ENCODE data around the gene ISCU.
"Not testable (repeated sequence)": the region's sequence is repeated elsewhere in the genome, so short reads cannot be mapped to it uniquely, and the experiment has no call there.

ISCU gene

GRCh38 chr12:108585864-108586263 is 23.5 kb downstream of the ISCU start:
- H3K4ac ChIP-seq (ENCODE audit: low read depth, low read length): no peak overlapping the region

DNA sequence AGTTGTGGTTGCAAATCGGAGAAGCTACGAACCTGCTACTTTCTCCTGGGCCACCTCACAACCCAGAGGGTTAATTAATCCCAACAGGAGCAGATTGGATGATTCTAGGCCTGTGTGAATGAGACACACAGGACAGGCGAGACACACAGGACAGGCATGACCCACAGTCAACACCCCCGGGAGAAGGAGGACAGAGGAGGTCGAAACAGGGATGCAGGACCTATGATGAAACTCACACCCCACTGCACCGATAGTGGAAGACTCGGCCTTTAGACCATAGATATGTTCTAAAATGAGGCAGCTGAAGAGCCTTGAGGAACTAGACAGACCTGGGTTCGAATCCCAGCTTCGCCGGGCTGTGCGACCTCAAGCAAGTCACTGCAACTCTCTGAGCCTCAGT is 23.9 kb downstream of the ISCU start:
- Histone ChIP-seq H2BK120ac (ENCODE audit: low read depth, low read length) (no peak overlapping the region), H4K8ac (ENCODE audit: low read depth, low read length) (no peak overlapping the region), H3K4me3 (ENCODE audit: low read length) (no peak overlapping the region), H3K9ac (ENCODE audit: low read length) (no peak overlapping the region), H3K36me3 (ENCODE audit: control insufficient read depth, insufficient read depth, low read length) (no peaks in the 10 kb centered on the region), H3K27me3 (ENCODE audit: insufficient read depth, low read length, poor library complexity) (no peaks in the 10 kb centered on the region), H3K23ac (ENCODE audit: low read length) (no peak overlapping the region), H3K4me2 (ENCODE audit: low read length) (no peak overlapping the region), H3K79me2 (ENCODE audit: control insufficient read depth, insufficient read depth, low read length) (no peaks in the 10 kb centered on the region), H3K4ac (ENCODE audit: low read depth, low read length) (no peak overlapping the region), H2AK5ac (ENCODE audit: low read length) (no peak overlapping the region), H3K4me1 (ENCODE audit: control insufficient read depth, low read depth, low read length) (peaks cover 2% of the 10 kb centered on the region), H3K79me1 (ENCODE audit: low read length) (no peaks in the 10 kb centered on the region), H3K27ac (ENCODE audit: low read depth, low read length) (no peak overlapping the region), H4K5ac (ENCODE audit: low read length) (no peak overlapping the region), H3K18ac (ENCODE audit: low read length) (no peak overlapping the region), H2BK5ac (ENCODE audit: low read length) (no peak overlapping the region), H2BK15ac (replicated peaks; ENCODE audit: low read depth) (no peak overlapping the region), H3K56ac (ENCODE audit: low read length) (no peak overlapping the region)
- no CpG with 5 or more reads among the region's 11 CpGs for WGBS (ENCODE audit: extremely low coverage, insufficient coverage, low lambda C conversion rate)
- no peak for DNase-seq

More at GRCh38 chr12:108585864-108586263, 23.5 kb downstream of the ISCU start:
- no peak overlapping the region for H4K5ac ChIP-seq (ENCODE audit: low read length)
- H3K9ac ChIP-seq (ENCODE audit: low read length): no peak overlapping the region
- DNase-seq: no peak
- no peak overlapping the region for H3K23ac ChIP-seq (ENCODE audit: low read length)
- H3K36me3 ChIP-seq (ENCODE audit: control insufficient read depth, insufficient read depth, low read length): no peaks in the 10 kb centered on the region
- H3K27ac ChIP-seq (ENCODE audit: low read depth, low read length): no peak overlapping the region
- no peaks in the 10 kb centered on the region for H3K79me1 ChIP-seq (ENCODE audit: low read length)
- WGBS (ENCODE audit: extremely low coverage, insufficient coverage, low lambda C conversion rate): no CpG with 5 or more reads among the region's 4 CpGs
- no peaks in the 10 kb centered on the region for H3K27me3 ChIP-seq (ENCODE audit: insufficient read depth, low read length, poor library complexity)
- no peak overlapping the region for H3K56ac ChIP-seq (ENCODE audit: low read length)
- no peaks in the 10 kb centered on the region for H3K79me2 ChIP-seq (ENCODE audit: control insufficient read depth, insufficient read depth, low read length)
- H2AK5ac ChIP-seq (ENCODE audit: low read length): no peak overlapping the region
- peaks cover 2% of the 10 kb centered on the region for H3K4me1 ChIP-seq (ENCODE audit: control insufficient read depth, low read depth, low read length)
- H3K4me2 ChIP-seq (ENCODE audit: low read length): no peak overlapping the region
- H4K8ac ChIP-seq (ENCODE audit: low read depth, low read length): no peak overlapping the region
- H2BK5ac ChIP-seq (ENCODE audit: low read length): no peak overlapping the region
- no peak overlapping the region for H2BK120ac ChIP-seq (ENCODE audit: low read depth, low read length)
- H3K4me3 ChIP-seq (ENCODE audit: low read length): no peak overlapping the region
- H2BK15ac ChIP-seq (replicated peaks; ENCODE audit: low read depth): no peak overlapping the region
- H3K18ac ChIP-seq (ENCODE audit: low read length): no peak overlapping the region

DNA sequence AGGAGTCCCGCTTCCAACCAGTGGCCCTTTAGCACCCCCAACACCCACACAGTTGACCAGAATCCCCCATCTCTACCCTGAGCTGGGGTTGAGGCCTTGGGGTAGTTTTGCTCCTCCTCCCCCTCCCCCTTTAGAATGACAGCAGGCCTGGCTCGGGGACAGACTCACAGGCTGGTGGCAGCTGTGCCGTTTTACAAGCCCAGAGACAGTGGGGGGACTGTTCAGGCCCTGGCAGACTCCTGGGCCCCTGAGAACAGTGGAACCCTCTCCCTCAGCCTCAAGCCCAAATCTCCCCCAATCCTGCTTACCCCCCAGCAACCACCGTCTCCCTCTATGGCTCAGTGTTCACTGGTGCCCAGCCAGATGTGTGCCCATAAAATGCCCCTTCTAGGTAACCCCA is 25.4 kb downstream of the ISCU start:
- no peak overlapping the region for H3K56ac ChIP-seq (ENCODE audit: low read length)
- no peak overlapping the region for H2BK120ac ChIP-seq (ENCODE audit: low read depth, low read length)
- H3K4ac ChIP-seq (ENCODE audit: low read depth, low read length): no peak overlapping the region
- no peak overlapping the region for H3K9ac ChIP-seq (ENCODE audit: low read length)
- no peak overlapping the region for H2BK15ac ChIP-seq (replicated peaks; ENCODE audit: low read depth)
- DNase-seq: no peak
- no peaks in the 10 kb centered on the region for H3K79me1 ChIP-seq (ENCODE audit: low read length)
- H3K18ac ChIP-seq (ENCODE audit: low read length): no peak overlapping the region
- H2BK5ac ChIP-seq (ENCODE audit: low read length): no peak overlapping the region
- H2AK5ac ChIP-seq (ENCODE audit: low read length): no peak overlapping the region
- peaks cover 2% of the 10 kb centered on the region for H3K4me1 ChIP-seq (ENCODE audit: control insufficient read depth, low read depth, low read length)
- no peak overlapping the region for H3K4me2 ChIP-seq (ENCODE audit: low read length)
- no peak overlapping the region for H3K27ac ChIP-seq (ENCODE audit: low read depth, low read length)
- WGBS (ENCODE audit: extremely low coverage, insufficient coverage, low lambda C conversion rate): no CpG with 5 or more reads among the region's 4 CpGs
- no peak overlapping the region for H3K4me3 ChIP-seq (ENCODE audit: low read length)
- H4K5ac ChIP-seq (ENCODE audit: low read length): no peak overlapping the region
- no peaks in the 10 kb centered on the region for H3K27me3 ChIP-seq (ENCODE audit: insufficient read depth, low read length, poor library complexity)
- no peak overlapping the region for H4K8ac ChIP-seq (ENCODE audit: low read depth, low read length)
- H3K23ac ChIP-seq (ENCODE audit: low read length): no peak overlapping the region
- H3K36me3 ChIP-seq (ENCODE audit: control insufficient read depth, insufficient read depth, low read length): no peaks in the 10 kb centered on the region
- H3K79me2 ChIP-seq (ENCODE audit: control insufficient read depth, insufficient read depth, low read length): no peaks in the 10 kb centered on the region

GRCh38 chr12:108589028-108589839 is 26.8 kb downstream of the ISCU start:
- no peak overlapping the region for H3K4ac ChIP-seq (ENCODE audit: low read depth, low read length)
- H3K27me3 ChIP-seq (ENCODE audit: insufficient read depth, low read length, poor library complexity): no peaks in the 10 kb centered on the region
- H3K79me1 ChIP-seq (ENCODE audit: low read length): no peaks in the 10 kb centered on the region
- DNase-seq: peak; percentile 37
- H3K36me3 ChIP-seq (ENCODE audit: control insufficient read depth, insufficient read depth, low read length): no peaks in the 10 kb centered on the region
- H4K5ac ChIP-seq (ENCODE audit: low read length): no peak overlapping the region
- no peak overlapping the region for H3K9ac ChIP-seq (ENCODE audit: low read length)
- peak overlapping the region; percentile 6 for H3K18ac ChIP-seq (ENCODE audit: low read length)
- no peak overlapping the region for H2BK5ac ChIP-seq (ENCODE audit: low read length)
- no peak overlapping the region for H3K27ac ChIP-seq (ENCODE audit: low read depth, low read length)
- no peak overlapping the region for H4K8ac ChIP-seq (ENCODE audit: low read depth, low read length)
- peaks cover 2% of the 10 kb centered on the region for H3K4me1 ChIP-seq (ENCODE audit: control insufficient read depth, low read depth, low read length)
- H2AK5ac ChIP-seq (ENCODE audit: low read length): no peak overlapping the region
- H3K79me2 ChIP-seq (ENCODE audit: control insufficient read depth, insufficient read depth, low read length): no peaks in the 10 kb centered on the region
- WGBS (ENCODE audit: extremely low coverage, insufficient coverage, low lambda C conversion rate): no CpG with 5 or more reads among the region's 15 CpGs
- H2BK120ac ChIP-seq (ENCODE audit: low read depth, low read length): no peak overlapping the region
- H3K56ac ChIP-seq (ENCODE audit: low read length): peak overlapping the region; percentile 65
- no peak overlapping the region for H3K23ac ChIP-seq (ENCODE audit: low read length)
- H3K4me3 ChIP-seq (ENCODE audit: low read length): no peak overlapping the region
- no peak overlapping the region for H3K4me2 ChIP-seq (ENCODE audit: low read length)
- H2BK15ac ChIP-seq (replicated peaks; ENCODE audit: low read depth): no peak overlapping the region

DNA sequence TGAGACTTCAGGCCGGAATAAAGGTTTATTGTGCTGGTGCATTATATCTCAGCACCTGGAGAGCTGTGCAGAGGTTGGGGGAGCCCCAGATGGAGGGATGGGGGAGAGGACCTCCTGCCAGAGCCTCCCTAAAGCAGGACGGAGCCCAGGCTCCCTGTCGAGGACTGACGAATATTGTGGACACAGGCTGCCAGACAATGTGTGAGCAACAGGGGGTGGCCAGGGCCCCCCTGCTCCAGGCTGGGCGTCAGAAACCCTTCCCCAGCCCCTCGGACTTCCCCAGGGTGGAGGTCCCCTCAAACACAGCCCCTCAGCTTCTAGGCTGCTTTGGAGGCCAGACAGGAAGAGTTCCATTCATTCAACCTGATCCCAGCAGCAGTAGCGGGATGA is 27.4 kb downstream of the ISCU start:
- Histone ChIP-seq H2BK5ac (ENCODE audit: low read length) (no peak overlapping the region), H4K5ac (ENCODE audit: low read length) (no peak overlapping the region), H3K4me1 (ENCODE audit: control insufficient read depth, low read depth, low read length) (peaks cover 2% of the 10 kb centered on the region), H2BK120ac (ENCODE audit: low read depth, low read length) (no peak overlapping the region), H2BK15ac (replicated peaks; ENCODE audit: low read depth) (no peak overlapping the region), H3K79me1 (ENCODE audit: low read length) (no peaks in the 10 kb centered on the region), H3K4me2 (ENCODE audit: low read length) (no peak overlapping the region), H3K79me2 (ENCODE audit: control insufficient read depth, insufficient read depth, low read length) (no peaks in the 10 kb centered on the region), H3K4ac (ENCODE audit: low read depth, low read length) (no peak overlapping the region), H3K9ac (ENCODE audit: low read length) (no peak overlapping the region), H3K23ac (ENCODE audit: low read length) (no peak overlapping the region), H4K8ac (ENCODE audit: low read depth, low read length) (no peak overlapping the region), H3K36me3 (ENCODE audit: control insufficient read depth, insufficient read depth, low read length) (no peaks in the 10 kb centered on the region), H3K27me3 (ENCODE audit: insufficient read depth, low read length, poor library complexity) (no peaks in the 10 kb centered on the region), H3K18ac (ENCODE audit: low read length) (no peak overlapping the region), H3K4me3 (ENCODE audit: low read length) (no peak overlapping the region), H3K56ac (ENCODE audit: low read length) (no peak overlapping the region), H3K27ac (ENCODE audit: low read depth, low read length) (no peak overlapping the region), H2AK5ac (ENCODE audit: low read length) (no peak overlapping the region)
- DNase-seq: no peak
- no CpG with 5 or more reads among the region's 7 CpGs for WGBS (ENCODE audit: extremely low coverage, insufficient coverage, low lambda C conversion rate)

GRCh38 chr12:108590463-108590862 is 28.1 kb downstream of the ISCU start:
- no CpG with 5 or more reads among the region's 9 CpGs for WGBS (ENCODE audit: extremely low coverage, insufficient coverage, low lambda C conversion rate)
- not testable (repeated sequence) for H4K5ac ChIP-seq (ENCODE audit: low read length); H3K36me3 ChIP-seq (ENCODE audit: control insufficient read depth, insufficient read depth, low read length); H3K4me2 ChIP-seq (ENCODE audit: low read length); H3K4me3 ChIP-seq (ENCODE audit: low read length); DNase-seq; H2BK15ac ChIP-seq (replicated peaks; ENCODE audit: low read depth); H2AK5ac ChIP-seq (ENCODE audit: low read length); H3K79me2 ChIP-seq (ENCODE audit: control insufficient read depth, insufficient read depth, low read length); H3K23ac ChIP-seq (ENCODE audit: low read length); H3K27me3 ChIP-seq (ENCODE audit: insufficient read depth, low read length, poor library complexity); H3K56ac ChIP-seq (ENCODE audit: low read length); H2BK120ac ChIP-seq (ENCODE audit: low read depth, low read length); H3K79me1 ChIP-seq (ENCODE audit: low read length); H3K18ac ChIP-seq (ENCODE audit: low read length); H3K9ac ChIP-seq (ENCODE audit: low read length); H3K4ac ChIP-seq (ENCODE audit: low read depth, low read length); H3K27ac ChIP-seq (ENCODE audit: low read depth, low read length); H2BK5ac ChIP-seq (ENCODE audit: low read length); H4K8ac ChIP-seq (ENCODE audit: low read depth, low read length); H3K4me1 ChIP-seq (ENCODE audit: control insufficient read depth, low read depth, low read length)
